ENCODE results near the gene TSPAN14. TPM values are rescaled to one million over a fixed set of nuclear protein-coding genes. Genes with fewer than 3 reads are reported as not detected.

Gene TSPAN14
- total RNA-seq, 6 experiments from 2014 or later: 72.9 to 96.2 (median 84.5) TPM

DNA sequence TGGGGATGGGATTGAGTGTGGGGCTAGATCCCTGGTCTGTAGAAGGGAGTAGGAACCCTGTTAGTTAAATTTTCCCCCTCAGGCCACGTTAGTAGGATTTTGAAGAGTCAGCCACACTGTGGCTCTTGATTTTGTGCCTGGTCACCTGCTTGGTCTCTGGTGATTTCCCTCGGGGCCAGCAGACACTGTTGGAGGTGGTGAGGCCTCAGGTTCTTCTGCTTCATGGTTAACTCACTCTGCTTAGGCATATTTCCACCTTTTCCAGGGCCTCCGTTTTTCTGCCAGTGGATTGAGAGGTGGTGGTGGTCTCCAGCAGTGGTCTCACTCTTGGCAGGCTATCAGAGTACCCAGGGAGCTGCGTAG lies 4.1 kb downstream of the TSPAN14 start:
- no peaks in the 10 kb centered on the region for H3K27me3 Mint-ChIP-seq (ENCODE audit: insufficient read depth)
- peak overlapping the region; percentile 82 for H3K4me3 Mint-ChIP-seq

GRCh38 chr10:80458638-80459037 lies 4.5 kb downstream of the TSPAN14 start:
- H3K9me3 Mint-ChIP-seq: no peaks in the 10 kb centered on the region
- peak overlapping the region; percentile 90 for H3K27ac Mint-ChIP-seq
- peaks cover 2% of the 10 kb centered on the region; the same call in 1 of the 2 replicates for H3K27me3 Mint-ChIP-seq (ENCODE audit: insufficient read depth)
- peaks cover 13% of the 10 kb centered on the region for H3K36me3 Mint-ChIP-seq (ENCODE audit: low read depth)
- peak overlapping the region; percentile 82 for H3K4me3 Mint-ChIP-seq
- TF ChIP-seq CTCF (IDR thresholded peaks at IDR 0.05): no peak
- H3K4me1 Mint-ChIP-seq (ENCODE audit: low read depth): peaks cover 78% of the 10 kb centered on the region
- DNase-seq: no peak

More for the DNA sequence above, 4.1 kb downstream of the TSPAN14 start:
- TF ChIP-seq CTCF (IDR thresholded peaks at IDR 0.05): no peak
- H3K9me3 Mint-ChIP-seq: no peaks in the 10 kb centered on the region
- H3K4me1 Mint-ChIP-seq (ENCODE audit: low read depth): peaks cover 78% of the 10 kb centered on the region
- H3K36me3 Mint-ChIP-seq (ENCODE audit: low read depth): peaks cover 13% of the 10 kb centered on the region
- H3K27ac Mint-ChIP-seq: peak overlapping the region; percentile 90
- no peak for DNase-seq

DNA sequence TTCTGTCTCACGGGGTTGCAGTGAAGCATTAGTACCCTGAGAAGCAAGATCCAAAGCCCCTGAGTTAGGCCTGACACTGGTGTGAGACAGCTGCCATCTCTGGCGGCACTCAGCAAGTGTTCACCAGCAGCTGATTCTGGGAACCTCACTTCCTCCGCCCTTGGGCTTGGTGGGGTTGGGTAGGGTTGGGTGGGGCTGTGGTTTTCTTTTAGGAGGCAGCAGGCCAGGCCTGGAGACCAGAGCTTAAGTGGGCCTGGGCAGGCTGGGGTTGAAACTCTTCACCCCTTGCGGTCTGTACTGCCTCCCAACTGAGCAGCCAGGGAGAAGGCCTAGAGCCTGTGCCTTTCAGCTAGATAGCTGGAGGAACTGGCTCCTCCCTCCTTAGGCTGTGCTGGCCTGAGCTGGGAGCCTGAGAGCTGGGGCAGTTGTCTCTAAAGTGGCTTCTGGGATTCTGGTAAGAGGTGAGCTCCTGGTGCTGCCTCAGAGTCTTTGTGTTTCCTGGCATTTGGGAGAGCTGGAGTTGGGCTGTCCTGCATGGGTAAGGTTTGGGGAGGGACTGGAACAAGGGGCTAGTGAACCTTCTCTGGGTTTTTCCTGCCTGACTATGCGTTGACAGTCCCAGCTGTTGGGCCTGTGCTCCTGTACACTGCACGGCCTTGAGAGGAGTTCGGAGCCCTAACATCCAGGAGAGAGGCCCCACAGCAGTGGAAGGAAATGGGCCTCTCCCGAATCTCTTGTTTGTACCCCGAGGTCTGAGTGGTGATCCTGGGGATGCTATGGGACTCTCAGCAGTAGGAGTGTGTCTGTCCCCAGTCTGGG lies 5.1 kb downstream of the TSPAN14 start:
- Mint-ChIP-seq H3K27ac (peak overlapping the region; percentile 90), H3K27me3 (ENCODE audit: insufficient read depth) (peaks cover 2% of the 10 kb centered on the region; the same call in 1 of the 2 replicates), H3K4me3 (peak overlapping the region; percentile 82), H3K36me3 (ENCODE audit: low read depth) (peaks cover 13% of the 10 kb centered on the region), H3K4me1 (ENCODE audit: low read depth) (peaks cover 82% of the 10 kb centered on the region), H3K9me3 (no peaks in the 10 kb centered on the region)
- peak; percentile 90 for DNase-seq
- peak; percentile 28 for TF ChIP-seq CTCF (IDR thresholded peaks at IDR 0.05)

DNA sequence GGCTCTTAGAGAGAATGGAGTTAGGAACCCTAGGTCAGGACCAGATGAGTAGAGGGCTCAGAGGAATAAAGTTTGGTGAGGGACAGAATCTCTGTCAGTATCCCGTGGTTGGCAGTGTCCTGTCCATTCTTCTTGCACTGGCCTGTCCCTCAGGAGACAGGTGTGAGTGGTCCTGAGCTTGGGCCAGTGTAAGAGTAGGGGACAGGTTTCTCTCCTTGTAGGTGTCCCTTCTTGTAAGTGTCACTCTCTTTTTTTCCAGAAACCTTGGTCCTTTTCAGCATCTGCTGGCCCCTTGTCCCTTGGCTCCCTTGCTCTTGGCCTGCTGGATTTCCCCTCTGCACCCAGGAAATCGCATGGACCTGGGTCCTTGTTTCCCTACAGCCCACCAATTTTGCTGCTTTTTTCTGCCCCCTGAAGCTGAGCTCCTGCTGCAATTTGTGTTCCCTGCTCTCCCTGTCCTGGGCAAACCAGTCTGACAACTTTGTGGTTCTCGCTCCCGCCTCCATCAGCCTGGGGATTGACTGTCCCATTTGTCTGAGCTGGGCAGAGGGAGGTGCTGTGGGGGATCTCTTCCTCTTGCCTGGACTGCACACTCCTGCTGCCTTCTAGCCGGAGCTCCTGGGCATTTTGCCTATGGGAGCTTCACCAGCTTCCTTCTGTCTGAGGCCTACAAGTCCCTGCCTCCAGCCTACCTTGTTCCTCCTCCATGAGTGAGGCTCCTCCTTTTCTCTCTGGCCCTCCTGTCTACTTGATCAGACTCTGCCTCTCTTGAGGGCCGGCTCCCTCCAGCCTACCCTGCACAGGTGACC lies 6.5 kb downstream of the TSPAN14 start:
- Mint-ChIP-seq H3K4me3 (peak overlapping the region; percentile 82), H3K27me3 (ENCODE audit: insufficient read depth) (peaks cover 2% of the 10 kb centered on the region; the same call in 1 of the 2 replicates), H3K27ac (peak overlapping the region; percentile 90), H3K36me3 (ENCODE audit: low read depth) (peaks cover 8% of the 10 kb centered on the region), H3K4me1 (ENCODE audit: low read depth) (peaks cover 94% of the 10 kb centered on the region), H3K9me3 (no peaks in the 10 kb centered on the region)
- TF ChIP-seq CTCF (IDR thresholded peaks at IDR 0.05): no peak
- DNase-seq: no peak

DNA sequence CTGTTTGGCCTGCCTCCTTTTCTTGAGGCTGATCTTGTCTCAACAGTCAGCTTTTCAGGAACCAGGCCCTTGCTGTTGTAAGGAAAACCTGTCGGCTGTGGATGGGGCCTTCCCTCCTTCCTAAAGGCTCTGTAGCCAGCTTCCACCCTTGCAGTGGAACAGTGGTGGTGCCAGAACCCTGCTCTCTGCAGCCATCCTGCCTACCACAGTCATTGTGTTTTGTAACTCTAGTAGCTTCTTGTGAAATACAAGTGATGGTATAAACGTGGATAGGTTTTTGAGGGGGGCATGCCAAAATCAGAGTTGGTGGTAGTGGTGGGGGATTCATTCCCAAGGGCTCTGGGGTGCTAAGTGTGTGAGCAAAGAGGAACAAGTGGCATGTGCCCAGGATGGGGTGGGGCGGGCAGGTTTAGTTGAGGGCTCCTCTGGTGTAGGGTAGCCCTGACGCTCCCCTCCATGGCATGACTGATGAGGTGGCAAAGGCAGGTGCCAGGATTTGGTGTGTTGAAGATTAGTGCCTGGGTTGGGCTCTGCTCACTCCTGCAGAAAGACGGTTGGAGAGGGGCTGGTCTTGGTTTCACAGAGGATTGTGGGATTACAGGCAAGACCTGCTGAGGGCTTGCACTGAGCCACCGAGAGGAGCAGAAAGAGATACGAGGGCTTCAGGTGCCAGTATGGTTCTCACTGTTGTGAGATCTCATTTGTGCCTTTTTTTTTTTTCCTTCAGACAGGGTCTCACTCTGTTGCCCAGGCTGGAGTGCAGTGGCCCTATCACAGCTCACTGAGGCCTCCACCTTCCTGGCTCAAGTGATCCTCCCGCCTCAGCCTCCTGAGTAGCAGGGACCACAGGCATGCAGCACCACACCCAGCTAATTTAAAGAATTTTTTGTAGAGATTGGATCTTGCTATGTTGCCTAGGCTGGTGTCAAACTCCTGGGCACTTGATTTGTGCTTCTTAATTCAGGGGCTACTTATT lies 7.4 kb downstream of the TSPAN14 start:
- H3K27me3 Mint-ChIP-seq (ENCODE audit: insufficient read depth): peaks cover 2% of the 10 kb centered on the region; the same call in 1 of the 2 replicates

More for the DNA sequence above, 7.4 kb downstream of the TSPAN14 start:
- no peak for TF ChIP-seq CTCF (IDR thresholded peaks at IDR 0.05)
- Mint-ChIP-seq H3K27ac (peak overlapping the region; percentile 90), H3K36me3 (ENCODE audit: low read depth) (peaks cover under 1% of the 10 kb centered on the region; the same call in 1 of the 2 replicates), H3K4me1 (ENCODE audit: low read depth) (peaks cover 94% of the 10 kb centered on the region), H3K9me3 (no peaks in the 10 kb centered on the region), H3K4me3 (peak overlapping the region; percentile 82)
- no peak for DNase-seq

Data from HFFc6 (cell line).